Activated naive CD8-positive, alpha-beta T cell treated with anti-CD3 and anti-CD28 coated beads, Interleukin-2, amount 50 U/mL, for 16 hours (primary cell): ENCODE results near the gene NDUFB2.
"Not testable (repeated sequence)": the region's sequence is repeated elsewhere in the genome, so short reads cannot be mapped to it uniquely, and the experiment has no call there.

ENCODE experiments used
- DNase-seq: peaks from one replicate; pipeline ENCODE4 v3.0.0-alpha.2; 2020; ENCODE audit warnings: low read depth, low spot score

The NDUFB2 gene

DNA sequence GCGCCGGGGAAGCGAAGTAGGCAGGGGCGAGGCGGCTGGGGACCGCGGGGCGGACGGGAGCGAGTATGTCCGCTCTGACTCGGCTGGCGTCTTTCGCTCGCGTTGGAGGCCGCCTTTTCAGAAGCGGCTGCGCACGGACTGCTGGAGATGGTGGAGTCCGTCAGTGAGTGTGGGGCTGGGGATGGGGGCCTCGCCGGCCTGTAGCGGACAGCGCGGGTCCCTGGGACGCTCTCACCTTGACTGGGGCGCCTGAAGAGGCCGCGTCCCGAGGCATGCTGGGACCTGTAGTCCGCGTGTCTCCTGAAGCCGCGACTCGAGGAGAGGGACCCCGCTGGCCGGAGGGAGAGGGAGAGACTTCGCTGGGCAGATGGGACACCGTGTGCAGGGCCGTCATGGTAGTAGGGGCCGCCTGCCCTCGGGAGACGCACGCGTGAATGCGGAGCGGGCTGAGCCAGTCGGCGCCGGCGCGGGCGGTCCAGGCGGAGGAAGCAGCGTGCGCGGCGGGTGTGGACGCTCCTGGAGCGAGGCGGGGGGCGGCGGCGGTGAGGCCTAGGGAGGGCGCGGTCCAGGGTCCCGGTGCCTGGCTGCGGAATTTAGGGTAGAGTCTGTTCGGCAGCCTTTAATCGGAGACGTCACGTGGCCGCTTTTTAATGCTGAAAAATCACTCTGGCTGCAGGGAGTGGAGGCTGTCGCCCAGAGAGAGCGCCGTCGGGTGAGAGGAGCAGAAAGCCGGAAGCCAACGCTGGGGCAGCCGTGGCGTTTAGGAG lies at the start of gene NDUFB2:
TSS of gene NDUFB2 (plus strand) at position 29 of the 767 bp plus-strand sequence. CDS start at position 66, 37 bp downstream.
- peak; percentile 90 for DNase-seq

DNA sequence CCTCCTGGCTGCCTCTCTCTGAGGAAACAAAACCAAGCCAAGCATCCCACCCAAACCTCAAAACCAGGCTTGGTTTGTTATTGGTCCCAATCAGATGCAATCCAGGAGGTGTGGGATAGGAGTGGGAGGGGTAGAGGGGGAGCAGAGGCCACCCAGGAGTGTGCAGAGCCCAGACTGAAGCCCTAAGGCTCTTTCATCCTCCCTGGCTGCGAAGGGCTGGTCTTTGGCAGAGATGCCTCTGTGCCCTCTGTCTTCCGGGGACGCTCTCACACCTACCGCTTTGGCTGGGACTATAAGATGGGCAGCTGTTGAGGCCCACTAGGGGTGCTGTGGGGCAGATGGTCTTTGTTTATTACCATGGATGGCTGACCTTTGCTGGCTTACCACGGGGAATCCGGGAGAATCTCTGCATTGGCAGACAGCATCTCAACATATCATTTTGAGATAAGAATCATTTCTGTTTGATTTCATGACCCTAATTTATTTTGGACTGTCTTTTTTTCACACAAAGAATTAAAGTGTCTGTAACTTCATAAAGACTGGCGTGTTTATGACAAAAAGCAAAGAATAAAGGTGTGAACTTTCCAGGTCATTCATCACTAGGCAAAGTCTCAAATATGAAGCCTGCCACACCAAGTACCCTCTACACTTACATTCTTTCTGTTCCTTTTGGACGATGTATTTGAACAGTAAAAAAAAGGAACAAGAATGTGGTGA lies 49.4 kb upstream of the NDUFB2 start:
- no peak for DNase-seq

DNA sequence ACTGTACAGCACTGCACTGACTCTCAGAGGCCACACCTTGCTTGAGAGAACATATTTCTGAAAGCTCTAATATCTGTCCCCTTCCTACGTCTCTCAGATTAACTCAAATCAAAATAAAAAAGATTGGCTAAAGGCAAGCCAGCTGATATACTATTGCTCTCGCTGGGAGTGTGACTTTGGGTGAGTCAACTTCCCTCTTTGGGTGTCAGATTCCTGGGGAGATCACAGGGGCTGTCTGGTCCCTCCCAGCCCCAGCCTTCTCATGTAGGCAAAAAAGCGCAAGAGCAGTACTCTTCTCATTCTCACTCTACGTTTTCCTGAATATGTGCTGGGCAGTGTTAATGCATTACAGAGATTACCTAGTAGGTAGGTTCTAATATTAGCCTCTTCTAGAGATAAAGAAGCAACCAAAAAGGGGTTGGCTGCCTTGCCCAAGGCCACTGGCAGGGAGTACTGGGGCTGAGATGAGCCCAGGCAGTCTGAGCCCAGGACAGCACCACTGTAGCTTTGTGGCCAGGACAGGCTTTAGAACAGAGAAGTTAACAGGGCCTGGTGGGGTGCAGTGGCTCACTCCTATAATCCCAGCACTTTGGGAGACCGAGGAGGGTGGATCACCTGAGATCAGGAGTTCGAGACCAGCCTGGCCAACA lies 46.8 kb upstream of the NDUFB2 start:
- no peak for DNase-seq

DNA sequence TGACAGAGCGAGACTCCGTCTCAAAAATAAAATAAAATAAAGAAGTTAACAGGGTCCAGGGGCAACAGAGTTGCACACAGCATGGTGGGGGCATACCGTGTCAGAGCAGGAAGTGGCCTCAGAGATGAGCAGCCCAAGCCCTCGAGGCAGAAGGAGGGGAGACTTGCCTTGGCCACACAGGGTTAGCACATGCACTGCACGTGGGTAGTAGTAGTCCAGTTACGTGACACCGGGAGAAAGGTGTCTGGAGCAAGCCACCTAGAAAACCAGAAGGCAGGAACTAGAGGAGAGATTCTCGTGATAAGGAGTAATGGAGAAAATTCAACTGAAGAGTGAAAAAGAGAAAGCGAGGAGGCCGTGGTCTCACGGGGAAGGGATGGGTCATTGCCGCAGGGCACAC lies 46.1 kb upstream of the NDUFB2 start:
- DNase-seq: no peak

DNA sequence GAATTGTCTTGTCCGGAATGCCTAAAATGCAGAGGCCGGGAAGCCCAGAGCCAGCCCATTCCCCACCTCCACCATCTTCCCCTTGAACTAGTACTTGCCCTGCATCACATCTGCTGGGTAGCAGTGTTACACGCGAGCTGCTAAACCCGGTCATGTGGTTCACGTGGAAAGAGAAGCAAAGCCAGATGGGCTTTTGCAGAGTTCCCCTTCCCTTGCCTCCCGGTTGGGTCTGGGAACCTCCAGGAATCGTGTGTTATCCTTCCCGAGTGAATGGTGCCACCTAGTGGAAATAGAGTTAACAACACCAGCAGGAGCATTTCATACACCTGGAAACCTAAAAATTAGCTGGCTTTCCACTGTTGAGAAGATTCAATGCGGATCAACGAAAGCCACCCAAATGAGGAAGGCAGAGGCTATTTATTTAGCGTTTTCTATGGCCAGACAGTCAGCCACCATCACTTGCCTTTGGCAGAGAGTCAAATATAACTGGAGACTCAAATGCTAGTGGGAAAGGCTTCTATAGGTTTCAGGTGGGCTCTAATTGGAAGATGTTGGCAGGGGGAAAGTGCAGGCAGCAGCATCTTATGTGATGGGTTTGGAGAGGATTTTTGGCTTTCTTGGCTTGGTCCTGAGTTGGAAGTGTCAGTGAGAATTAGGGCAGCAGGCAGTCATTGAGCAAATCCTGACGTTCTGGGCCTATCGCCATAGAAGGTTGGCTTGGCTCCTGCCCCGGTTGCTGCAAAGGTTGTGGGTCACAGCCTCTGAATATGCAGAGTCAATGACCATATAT lies 43.0 kb upstream of the NDUFB2 start:
- no peak for DNase-seq

DNA sequence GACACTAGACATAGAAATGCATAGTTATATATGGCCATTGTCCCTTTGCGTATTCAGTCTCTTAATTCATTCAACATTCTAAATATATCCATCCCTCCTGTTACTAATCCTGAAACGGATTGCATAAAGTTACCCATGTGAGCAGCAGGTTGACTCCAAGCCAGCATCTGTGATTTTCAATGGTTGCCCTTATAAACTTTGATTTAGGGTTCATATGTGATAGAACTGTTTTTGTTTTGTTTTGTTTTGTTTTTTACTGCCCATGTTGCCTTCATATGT lies 42.5 kb upstream of the NDUFB2 start:
- DNase-seq: no peak

DNA sequence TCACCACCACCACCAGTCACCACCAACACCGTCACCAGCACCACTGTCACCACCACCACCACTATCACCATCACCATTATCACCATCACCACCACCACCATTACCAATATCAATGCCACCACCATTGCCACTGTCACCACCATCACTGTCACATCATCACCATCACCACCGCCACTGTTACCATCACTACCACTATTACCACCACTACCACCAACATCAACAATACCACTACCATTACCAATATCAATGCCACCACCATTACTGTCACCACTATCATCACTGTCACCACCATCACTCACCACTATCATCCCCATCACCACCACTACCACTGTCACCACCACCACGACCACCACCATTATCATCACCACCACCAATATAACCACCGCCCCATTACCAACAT lies 41.8 kb upstream of the NDUFB2 start:
- no peak for DNase-seq

DNA sequence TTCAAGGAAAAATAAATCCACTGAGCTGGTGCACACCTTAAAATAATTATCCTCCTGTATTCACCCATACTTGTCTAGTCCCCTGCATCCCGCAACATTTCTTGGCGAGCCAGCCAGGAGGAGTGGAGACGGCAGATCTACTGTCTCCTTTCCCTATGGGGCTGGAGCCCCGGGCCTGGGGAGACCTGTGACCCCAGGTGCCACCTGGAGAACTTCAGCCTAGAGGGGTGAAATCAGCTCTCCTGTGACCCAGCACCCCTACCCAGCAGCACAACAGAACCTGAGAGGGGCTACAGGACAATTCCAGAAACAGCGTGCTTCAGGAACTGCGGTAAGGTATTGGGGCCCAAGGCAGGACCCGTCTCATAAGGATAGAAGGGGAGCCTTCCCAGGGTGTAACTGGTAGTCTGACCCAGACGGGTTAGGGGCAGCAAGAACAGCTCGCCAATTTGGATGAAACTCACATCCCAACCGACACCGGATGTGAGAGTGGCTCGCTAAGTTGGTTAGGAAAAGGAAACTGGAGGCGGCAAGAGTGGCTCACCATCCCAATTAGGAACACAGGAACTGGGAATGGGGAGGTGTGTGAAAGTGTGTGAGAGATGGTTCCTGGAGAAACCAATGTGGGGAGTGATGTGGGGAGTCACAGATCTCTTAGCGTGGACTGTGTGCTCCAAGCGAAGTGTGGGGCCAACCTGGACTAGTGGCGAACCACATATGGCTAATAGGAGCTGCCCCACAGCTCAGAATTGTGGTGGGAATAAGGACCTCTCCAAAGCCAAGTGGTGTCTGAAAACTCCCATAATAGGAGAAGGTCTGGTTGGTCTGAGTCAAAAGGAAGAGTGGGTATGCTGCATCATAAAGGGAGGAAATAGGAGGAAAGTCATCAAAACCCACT lies 40.7 kb upstream of the NDUFB2 start:
- DNase-seq: no peak

DNA sequence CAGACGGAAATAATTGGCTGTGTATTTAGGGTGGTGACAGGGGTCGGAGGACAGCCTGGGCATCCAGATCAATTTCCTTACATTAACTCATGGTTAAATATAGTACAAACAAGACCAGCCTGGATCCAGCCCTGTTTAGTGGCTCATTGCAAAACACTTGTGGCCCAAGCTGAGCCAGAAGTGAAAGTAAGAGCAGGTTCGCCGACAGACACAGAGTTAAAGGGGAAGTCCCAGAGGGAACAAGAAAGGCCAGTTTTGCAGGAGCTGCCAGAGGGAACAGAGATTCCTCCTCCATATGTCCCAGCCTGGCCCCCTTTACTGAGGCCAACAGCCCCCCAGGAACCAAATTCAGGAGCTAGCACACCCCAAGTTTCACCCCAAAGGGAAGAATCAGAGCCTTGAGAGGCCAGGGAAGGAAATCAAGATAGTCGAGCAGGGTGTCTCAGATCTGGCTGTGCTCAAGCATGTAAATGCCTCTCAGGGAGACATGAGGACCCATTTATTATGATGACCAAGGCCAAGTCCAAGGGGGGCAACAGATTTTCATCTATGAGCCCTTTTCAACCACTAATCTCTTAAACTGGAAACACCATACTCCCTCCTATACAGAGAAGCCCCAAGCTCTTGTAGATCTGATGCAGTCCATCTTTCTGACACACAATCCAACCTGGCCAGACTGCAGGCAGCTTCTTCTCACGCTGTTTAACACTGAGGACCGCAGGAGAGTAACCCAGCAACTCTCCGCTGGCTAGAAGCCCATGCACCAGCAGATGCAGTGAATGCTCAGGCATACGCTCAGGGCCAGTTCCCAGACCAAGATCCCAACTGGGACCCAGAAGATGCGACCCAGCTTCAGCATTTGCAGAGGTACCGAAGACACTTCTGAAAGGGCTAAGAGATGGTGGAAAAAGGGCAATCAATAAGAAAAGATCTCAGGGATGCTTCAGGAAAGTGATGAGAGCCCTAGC lies 39.7 kb upstream of the NDUFB2 start:
- no peak for DNase-seq

DNA sequence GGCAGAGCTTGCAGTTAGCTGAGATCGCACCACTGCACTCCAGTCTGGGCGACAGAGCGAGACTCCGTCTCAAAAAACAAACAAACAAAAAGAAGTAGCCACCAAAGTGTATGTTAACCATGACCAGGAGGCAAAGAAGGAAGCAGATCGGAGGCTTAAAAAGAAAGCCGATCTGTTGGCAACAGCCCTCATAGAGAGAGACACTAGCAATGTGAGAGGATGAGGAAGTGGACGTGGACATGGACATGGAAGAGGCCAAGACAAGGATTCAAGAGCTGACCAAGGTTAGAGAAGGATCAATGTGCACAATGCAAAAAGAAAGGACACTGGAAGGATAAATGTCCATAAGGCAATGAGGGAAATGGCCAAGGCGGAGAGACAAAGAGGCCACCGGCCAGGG lies 38.6 kb upstream of the NDUFB2 start:
- no peak for DNase-seq

DNA sequence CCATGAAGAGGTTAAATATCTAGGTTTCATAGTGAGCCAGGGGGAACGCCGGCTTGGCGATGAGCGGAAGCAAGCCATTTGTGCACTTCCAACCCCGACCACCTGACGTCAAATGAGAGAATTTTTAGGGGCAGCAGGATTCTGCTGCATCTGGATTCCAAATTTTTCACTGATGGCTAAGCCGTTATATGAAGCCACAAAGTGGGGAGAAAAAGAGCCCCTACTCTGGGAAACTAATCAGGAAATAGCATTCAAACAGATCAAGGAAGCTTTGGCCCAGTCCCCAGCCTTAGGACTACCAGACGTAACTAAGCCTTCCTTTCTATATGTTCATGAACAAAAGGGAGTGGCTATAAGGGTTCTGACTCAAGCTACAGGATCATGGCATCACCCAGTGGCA lies 36.7 kb upstream of the NDUFB2 start:
- DNase-seq: no peak

DNA sequence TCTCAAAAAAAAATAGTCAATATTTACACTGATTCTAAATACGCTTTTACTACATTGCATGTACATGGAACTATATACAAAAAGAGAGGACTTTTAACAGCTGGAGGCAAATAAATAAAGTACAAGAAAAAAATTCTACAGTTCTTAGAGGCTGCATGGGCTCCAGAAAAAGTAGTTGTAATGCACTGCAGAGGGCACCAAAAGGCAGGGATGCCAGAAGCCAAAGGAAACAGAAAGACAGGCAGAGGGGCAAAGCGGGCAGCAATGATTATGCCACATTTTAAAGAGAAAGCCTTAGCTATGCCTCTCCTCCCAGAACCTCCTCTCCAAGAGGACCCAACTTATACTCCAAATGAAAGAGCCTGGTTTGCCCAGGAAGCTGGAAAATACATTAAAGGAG lies 35.4 kb upstream of the NDUFB2 start:
- no peak for DNase-seq

DNA sequence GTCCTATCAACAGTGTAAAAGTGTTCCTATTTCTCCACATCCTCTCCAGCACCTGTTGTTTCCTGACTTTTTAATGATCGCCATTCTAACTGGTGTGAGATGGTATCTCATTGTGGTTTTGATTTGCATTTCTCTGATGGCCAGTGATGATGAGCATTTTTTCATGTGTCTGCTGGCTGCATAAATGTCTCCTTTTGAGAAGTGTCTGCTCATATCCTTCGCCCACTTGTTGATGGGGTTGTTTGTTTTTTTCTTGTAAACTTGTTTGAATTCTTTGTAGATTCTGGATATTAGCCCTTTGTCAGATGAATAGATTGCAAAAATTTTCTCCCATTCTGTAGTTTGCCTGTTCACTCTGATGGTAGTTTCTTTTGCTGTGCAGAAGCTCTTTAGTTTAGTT lies 33.6 kb upstream of the NDUFB2 start:
- not testable (repeated sequence) for DNase-seq

DNA sequence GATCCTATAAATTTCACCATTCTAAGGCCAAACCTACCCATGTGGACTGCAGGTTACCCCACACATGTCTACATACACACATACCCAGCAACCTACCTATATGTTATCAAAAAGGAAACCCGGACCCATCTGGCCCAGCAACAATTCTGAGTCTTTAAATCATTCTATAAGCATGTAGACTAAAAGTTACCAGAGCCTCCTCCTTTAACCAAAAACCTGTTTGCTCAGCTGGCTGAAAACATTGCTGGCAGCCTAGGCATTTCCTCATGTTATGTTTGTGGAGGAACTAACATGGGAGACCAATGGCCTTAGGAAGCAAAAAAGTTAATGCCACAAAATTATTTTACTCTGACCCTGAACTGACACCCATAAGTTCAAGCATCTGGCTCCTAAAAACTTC lies 29.0 kb upstream of the NDUFB2 start:
- no peak for DNase-seq

DNA sequence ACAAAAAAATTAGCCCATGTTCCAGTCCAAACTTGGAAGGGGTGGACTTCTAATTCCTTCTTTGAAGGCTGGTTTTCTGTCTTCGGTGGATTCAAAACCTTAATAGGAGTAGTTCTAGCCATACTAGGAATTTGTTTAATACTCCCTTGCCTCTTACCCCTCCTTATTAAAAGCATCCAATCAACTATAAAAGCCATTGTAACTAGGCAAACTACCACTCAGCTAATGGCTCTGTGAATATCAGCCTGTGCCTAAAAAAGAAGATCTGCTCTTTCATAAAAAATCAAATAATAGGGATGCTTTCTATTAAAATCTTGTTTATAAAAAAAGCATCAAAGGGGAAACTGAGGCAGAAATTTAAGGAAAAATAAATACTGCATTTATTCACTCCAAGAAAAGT lies 27.9 kb upstream of the NDUFB2 start:
- no peak for DNase-seq

DNA sequence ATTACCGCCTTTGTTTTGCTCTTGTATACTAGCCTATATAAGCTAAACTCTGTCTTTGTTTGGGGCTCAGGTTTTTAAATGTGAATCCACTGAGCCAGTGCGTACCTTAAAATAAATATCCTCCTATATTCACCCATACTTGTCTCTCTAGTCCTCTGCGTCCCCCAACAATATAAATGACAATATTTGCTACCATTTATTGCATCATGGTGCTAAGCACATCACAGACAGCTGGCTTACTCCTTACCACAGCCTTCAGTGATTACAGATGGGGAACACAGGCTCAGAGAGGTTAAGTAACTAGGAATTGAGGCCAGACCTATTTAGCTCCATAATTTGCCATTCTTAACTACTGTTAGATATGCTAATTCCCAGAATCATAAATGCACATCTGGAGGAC lies 27.2 kb upstream of the NDUFB2 start:
- no peak for DNase-seq

DNA sequence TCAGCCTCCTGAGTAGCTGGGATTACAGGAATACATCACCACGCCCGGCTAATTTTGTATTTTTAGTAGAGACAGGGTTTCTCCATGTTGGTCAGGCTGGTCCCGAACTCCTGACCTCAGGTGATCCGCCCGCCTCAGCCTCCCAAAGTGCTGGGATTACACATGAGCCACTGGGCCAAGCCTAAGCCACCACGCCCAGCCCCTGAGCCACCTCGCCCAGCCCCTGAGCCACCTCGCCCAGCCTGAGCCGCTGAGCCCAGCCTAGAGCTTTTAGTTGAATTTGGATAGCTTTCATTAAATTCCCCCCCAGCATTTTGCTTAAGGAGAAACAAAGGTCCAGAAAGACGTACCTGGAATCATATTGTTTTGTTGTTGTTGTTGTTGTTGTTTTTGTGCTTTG lies 26.6 kb upstream of the NDUFB2 start:
- DNase-seq: not testable (repeated sequence)

DNA sequence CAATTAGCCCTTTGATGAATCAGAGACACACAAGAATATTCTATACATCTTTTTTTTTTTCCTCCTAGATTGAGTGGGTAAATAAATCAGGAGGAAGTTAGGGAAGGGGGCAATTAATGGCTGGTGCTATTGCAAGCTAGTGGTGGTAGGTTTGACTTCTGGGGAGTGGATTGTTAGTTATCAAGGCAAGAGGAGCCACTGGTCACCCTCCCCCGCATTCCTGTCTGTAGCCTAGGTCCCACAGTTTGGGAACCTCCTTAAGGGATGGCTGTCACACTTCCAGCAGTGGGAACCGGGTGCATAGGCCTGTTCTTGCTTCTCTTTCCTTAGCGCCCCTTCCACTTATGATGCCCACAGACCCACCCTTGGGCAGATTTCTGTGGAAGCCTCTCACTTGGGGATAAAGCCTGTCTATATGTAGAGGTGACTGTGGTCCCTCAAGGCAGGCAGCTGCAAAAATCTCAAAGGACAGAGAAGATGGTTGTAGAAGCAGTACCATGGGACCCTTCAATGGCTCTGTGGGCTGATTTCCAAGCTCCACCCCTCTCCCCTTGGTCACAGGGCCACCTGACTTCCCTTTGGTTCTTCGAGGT lies 26.1 kb upstream of the NDUFB2 start:
- no peak for DNase-seq

DNA sequence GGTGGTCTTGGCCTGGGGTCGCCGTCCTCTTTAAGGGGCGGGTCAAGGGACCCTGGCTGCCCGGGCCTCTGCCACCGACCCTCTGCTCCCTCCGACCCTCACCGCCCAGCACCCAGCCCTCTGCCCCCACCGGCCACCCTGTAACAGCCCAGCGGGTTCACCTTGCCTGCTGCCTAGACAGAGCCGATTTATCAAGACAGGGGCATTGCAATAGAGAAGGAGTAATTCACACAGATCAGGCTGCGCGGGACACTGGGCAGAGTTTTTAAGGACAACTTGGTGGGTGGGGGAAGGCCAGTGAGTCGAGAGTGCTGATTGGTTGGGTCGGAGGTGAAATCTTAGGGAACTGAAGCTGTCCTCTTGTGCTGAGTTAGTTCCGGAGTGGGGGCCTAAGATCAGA lies 24.5 kb upstream of the NDUFB2 start:
- no peak for DNase-seq
